ENCODE data around the gene EDIL3.

The EDIL3 gene

DNA sequence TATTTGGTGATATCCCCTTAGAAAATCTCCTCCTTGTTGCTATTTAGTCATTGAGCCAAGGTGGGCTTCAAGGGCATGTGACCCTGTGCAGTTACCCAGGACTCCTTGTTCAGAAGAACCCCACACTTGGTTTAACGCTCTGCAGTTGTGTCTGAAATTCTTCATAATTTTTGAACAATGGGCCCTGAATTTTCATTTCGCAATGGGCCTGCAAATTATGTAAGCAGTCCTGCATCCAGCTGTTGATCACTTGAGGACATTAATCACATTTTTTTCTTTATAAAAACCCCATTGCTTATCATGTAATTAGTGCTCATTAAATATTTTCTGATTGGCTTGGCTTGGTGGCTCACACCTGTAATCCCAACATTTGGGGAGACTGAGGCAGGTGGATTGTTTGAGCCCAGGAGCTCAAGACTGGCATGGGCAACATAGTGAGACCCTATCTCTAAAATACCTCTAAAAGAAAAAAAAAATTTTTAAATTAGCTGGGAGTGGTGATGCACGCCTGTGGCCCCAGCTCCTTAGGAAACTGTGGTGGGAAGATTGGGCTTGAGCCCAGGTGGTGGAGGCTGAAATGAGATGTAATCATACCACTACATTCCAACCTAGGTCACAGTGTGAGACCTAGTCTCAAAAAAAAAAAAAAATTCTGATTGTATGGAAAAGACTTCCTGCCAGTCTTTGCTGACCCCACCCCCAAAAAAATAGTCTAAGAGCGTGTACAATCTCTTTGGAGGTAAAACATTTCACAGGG lies 469.8 kb downstream of the EDIL3 start:
- Histone ChIP-seq H2AFZ (ENCODE audit: low read length) (no peak overlapping the region), H3K9ac (ENCODE audit: low read length) (no peak overlapping the region), H3K4me2 (ENCODE audit: low read depth, low read length) (no peak overlapping the region), H3K4me3 (ENCODE audit: low read length) (no peak overlapping the region), H3K27me3 (replicated peaks; ENCODE audit: insufficient read depth, low read length) (no peaks in the 10 kb centered on the region), H3K9me2 (replicated peaks; ENCODE audit: insufficient read depth, low read length) (no peaks in the 10 kb centered on the region), H3K27ac (ENCODE audit: low read length) (no peak overlapping the region), H3K4me1 (ENCODE audit: low read length) (no peaks in the 10 kb centered on the region), H3F3A (ENCODE audit: insufficient read depth, low read length) (no peaks in the 10 kb centered on the region), H3K9me3 (replicated peaks; ENCODE audit: insufficient read depth, low read length) (no peaks in the 10 kb centered on the region), H3K36me3 (replicated peaks; ENCODE audit: insufficient read depth, low read length) (no peaks in the 10 kb centered on the region), H4K20me1 (ENCODE audit: insufficient read depth, low read length) (no peaks in the 10 kb centered on the region), H3K79me2 (ENCODE audit: low read length) (no peaks in the 10 kb centered on the region)
- TF ChIP-seq EZH2 (optimal IDR thresholded peaks at IDR 0.05; ENCODE audit: low read depth, low read length) (no peak), EZH2phosphoT487 (IDR thresholded peaks at IDR 0.05; ENCODE audit: low read length) (no peak)
- TF ChIP-seq, protein P1, sequence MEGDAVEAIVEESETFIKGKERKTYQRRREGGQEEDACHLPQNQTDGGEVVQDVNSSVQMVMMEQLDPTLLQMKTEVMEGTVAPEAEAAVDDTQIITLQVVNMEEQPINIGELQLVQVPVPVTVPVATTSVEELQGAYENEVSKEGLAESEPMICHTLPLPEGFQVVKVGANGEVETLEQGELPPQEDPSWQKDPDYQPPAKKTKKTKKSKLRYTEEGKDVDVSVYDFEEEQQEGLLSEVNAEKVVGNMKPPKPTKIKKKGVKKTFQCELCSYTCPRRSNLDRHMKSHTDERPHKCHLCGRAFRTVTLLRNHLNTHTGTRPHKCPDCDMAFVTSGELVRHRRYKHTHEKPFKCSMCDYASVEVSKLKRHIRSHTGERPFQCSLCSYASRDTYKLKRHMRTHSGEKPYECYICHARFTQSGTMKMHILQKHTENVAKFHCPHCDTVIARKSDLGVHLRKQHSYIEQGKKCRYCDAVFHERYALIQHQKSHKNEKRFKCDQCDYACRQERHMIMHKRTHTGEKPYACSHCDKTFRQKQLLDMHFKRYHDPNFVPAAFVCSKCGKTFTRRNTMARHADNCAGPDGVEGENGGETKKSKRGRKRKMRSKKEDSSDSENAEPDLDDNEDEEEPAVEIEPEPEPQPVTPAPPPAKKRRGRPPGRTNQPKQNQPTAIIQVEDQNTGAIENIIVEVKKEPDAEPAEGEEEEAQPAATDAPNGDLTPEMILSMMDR (IDR thresholded peaks at IDR 0.05; ENCODE audit: low read length): no peak
- DNase-seq: no peak

DNA sequence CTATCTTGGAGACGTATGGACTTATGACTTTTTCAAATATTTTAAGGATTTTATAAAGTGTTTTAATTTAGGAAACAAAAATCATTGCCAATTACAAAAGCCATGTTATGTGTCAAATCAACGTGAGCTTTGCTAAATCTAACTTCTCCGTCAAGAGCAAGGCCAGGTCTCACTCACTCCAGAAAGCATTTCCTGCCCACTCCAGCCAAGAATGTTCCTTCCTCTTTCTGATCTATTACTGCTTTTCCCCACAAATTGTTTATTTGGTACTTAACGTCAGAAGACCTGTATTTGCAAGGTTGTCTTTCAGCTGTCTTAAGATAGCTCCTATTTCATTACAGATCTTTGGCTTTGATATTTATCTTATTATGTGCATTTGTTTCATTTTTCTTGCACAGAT lies 470.5 kb downstream of the EDIL3 start:
- no peaks in the 10 kb centered on the region for H3K4me1 ChIP-seq (ENCODE audit: low read length)
- H3K9me2 ChIP-seq (replicated peaks; ENCODE audit: insufficient read depth, low read length): no peaks in the 10 kb centered on the region
- no peak for DNase-seq

DNA sequence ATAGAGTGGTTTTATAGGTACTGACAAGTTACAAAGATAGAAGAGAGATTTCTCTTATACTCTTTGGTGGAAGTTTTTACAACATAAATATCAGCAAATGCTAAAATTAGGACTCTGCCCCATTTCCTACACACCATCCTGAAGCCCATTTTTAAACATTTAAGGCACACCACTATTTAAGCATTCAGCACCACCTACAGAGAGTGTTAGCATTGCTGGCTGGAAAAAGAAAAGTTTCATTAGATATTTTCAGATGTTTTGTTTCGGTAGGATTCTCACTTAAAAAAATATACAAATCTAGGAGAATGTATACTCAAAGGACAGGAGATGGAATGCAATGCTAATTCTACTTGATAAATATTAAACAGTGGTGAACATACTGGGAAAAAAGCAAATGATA lies 471.1 kb downstream of the EDIL3 start:
- H3K79me2 ChIP-seq (ENCODE audit: low read length): no peaks in the 10 kb centered on the region
- H3K4me3 ChIP-seq (ENCODE audit: low read length): no peak overlapping the region
- no peaks in the 10 kb centered on the region for H4K20me1 ChIP-seq (ENCODE audit: insufficient read depth, low read length)
- TF ChIP-seq, protein P1 (IDR thresholded peaks at IDR 0.05; ENCODE audit: low read length): no peak
- TF ChIP-seq EZH2phosphoT487 (IDR thresholded peaks at IDR 0.05; ENCODE audit: low read length) (no peak), EZH2 (optimal IDR thresholded peaks at IDR 0.05; ENCODE audit: low read depth, low read length) (no peak)
- no peak for DNase-seq
- no peak overlapping the region for H3K27ac ChIP-seq (ENCODE audit: low read length)
- no peaks in the 10 kb centered on the region for H3K27me3 ChIP-seq (replicated peaks; ENCODE audit: insufficient read depth, low read length)
- no peak overlapping the region for H3K9ac ChIP-seq (ENCODE audit: low read length)
- H3K36me3 ChIP-seq (replicated peaks; ENCODE audit: insufficient read depth, low read length): no peaks in the 10 kb centered on the region
- no peaks in the 10 kb centered on the region for H3K4me1 ChIP-seq (ENCODE audit: low read length)
- H3K4me2 ChIP-seq (ENCODE audit: low read depth, low read length): no peak overlapping the region
- H3F3A ChIP-seq (ENCODE audit: insufficient read depth, low read length): no peaks in the 10 kb centered on the region
- no peaks in the 10 kb centered on the region for H3K9me3 ChIP-seq (replicated peaks; ENCODE audit: insufficient read depth, low read length)
- H3K9me2 ChIP-seq (replicated peaks; ENCODE audit: insufficient read depth, low read length): no peaks in the 10 kb centered on the region
- no peak overlapping the region for H2AFZ ChIP-seq (ENCODE audit: low read length)

More for the DNA sequence above, 470.5 kb downstream of the EDIL3 start:
- Histone ChIP-seq H3K27me3 (replicated peaks; ENCODE audit: insufficient read depth, low read length) (no peaks in the 10 kb centered on the region), H3K79me2 (ENCODE audit: low read length) (no peaks in the 10 kb centered on the region), H3K36me3 (replicated peaks; ENCODE audit: insufficient read depth, low read length) (no peaks in the 10 kb centered on the region), H3K9me3 (replicated peaks; ENCODE audit: insufficient read depth, low read length) (no peaks in the 10 kb centered on the region), H2AFZ (ENCODE audit: low read length) (no peak overlapping the region), H3K4me2 (ENCODE audit: low read depth, low read length) (no peak overlapping the region), H3K9ac (ENCODE audit: low read length) (no peak overlapping the region), H4K20me1 (ENCODE audit: insufficient read depth, low read length) (no peaks in the 10 kb centered on the region), H3K27ac (ENCODE audit: low read length) (no peak overlapping the region), H3F3A (ENCODE audit: insufficient read depth, low read length) (no peaks in the 10 kb centered on the region), H3K4me3 (ENCODE audit: low read length) (no peak overlapping the region)
- TF ChIP-seq EZH2phosphoT487 (IDR thresholded peaks at IDR 0.05; ENCODE audit: low read length) (no peak), EZH2 (optimal IDR thresholded peaks at IDR 0.05; ENCODE audit: low read depth, low read length) (no peak)
- TF ChIP-seq, protein P1 (IDR thresholded peaks at IDR 0.05; ENCODE audit: low read length): no peak
